Prostate gland (tissue), 2 donors: ENCODE measurements around the gene CCSER1.
"Not testable (repeated sequence)": the region's sequence is repeated elsewhere in the genome, so short reads cannot be mapped to it uniquely, and the experiment has no call there.

Experiments used
- CTCF ChIP-seq, 4 experiments: fragments of 200-600 bp in 2 of 4; fragments of 450-650 bp in 2 of 4; sonication (generic) in 2 of 4; IDR thresholded peaks; 1 replicate in 3 of 4; 2 replicates in 1 of 4; pipeline ENCODE4 v1.5.1; 2016 to 2019; ENCODE audit warnings: antibody characterized with exemption in 4 of 4, mild to moderate bottlenecking in 2 of 4, moderate library complexity in 2 of 4
- POLR2A ChIP-seq: fragments of 450-650 bp; IDR thresholded peaks from one replicate; pipeline ENCODE4 v1.6.1; 2016; ENCODE audit warnings: antibody characterized with exemption, mild to moderate bottlenecking
- POLR2AphosphoS5 ChIP-seq: sonication (generic); formaldehyde crosslinking; IDR thresholded peaks from one replicate; pipeline ENCODE4 v1.6.1; 2017; ENCODE audit warnings: antibody characterized with exemption

GRCh38 chr4:90903413-90903812, 776.2 kb downstream of the CCSER1 start:
- TF ChIP-seq CTCF (IDR thresholded peaks at IDR 0.05); POLR2A; POLR2AphosphoS5: not testable (repeated sequence)
